GM18508 (cell line): ENCODE results near the gene IL9R.
"Not testable (repeated sequence)": the region's sequence is repeated elsewhere in the genome, so short reads cannot be mapped to it uniquely, and the experiment has no call there.

Experiments used
- ATAC-seq: cut with Tn5 transposase; IDR thresholded peaks from one replicate; pipeline ENCODE4 v1.9.1; 2021; ENCODE audit warnings: moderate number of reproducible peaks; ENCODE audit not compliant: insufficient read depth, unreplicated experiment

IL9R gene

DNA sequence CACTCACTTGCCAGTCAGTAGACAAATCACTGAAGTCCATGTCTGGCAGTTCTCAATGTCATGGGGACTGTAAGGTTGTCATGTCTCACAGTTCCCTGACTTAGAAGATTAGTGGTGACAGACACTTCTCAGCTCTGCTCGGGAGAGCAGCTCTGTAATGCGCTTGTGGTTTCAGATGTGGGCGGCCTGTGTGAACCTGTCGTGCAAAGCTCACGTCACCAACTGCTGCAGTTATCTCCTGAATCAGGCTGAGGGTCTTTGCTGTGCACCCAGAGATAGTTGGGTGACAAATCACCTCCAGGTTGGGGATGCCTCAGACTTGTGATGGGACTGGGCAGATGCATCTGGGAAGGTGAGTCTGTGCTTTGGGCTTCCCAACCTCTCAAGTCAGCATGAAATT is at the start of gene IL9R:
TSS of gene IL9R (plus strand) at position 261 of the 400 bp plus-strand sequence. CDS start at position 325, 64 bp downstream.
- no peak for ATAC-seq

DNA sequence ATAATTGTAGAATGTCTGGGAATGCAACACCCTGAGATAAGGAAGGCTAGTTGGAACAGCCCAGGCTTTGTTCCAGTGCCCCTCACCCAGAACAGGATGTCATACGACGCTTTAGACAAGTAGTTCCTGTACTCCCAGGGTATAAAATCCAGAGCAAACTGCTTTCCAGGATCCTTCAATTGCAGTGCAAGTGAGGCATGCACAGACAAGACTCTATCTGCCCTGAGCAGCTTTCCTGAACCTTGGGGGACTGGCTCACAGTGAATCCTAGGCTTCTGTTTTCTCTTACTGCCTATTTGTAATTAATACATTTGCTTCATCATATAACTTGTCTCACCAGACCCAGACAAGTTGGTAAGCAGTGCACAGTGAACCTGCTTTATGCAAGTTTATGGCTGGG is 48.4 kb upstream of the IL9R start:
- ATAC-seq: no peak

GRCh38 chrX:155951237-155951789 is 46.2 kb upstream of the IL9R start:
- ATAC-seq: no peak

DNA sequence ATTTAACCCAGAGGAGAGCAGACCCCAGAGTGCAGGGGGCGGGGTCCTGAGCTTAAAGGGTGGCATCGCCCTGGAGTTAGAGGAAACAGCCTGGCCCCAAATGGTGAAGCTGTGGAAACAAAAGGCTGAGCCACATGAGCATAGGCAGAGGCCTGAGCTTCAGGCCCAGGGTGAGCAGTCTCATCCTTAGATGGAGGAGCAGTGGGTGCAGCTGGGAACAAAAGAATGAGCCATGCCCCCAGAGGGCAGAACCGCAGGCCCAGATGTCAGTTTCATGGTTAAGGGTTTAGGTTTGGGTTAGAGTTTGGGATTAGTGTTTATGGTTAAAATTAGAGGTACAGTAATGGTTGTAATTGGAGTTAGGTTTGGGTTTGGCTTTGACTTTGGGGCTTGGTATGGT is 44.4 kb upstream of the IL9R start:
- no peak for ATAC-seq

DNA sequence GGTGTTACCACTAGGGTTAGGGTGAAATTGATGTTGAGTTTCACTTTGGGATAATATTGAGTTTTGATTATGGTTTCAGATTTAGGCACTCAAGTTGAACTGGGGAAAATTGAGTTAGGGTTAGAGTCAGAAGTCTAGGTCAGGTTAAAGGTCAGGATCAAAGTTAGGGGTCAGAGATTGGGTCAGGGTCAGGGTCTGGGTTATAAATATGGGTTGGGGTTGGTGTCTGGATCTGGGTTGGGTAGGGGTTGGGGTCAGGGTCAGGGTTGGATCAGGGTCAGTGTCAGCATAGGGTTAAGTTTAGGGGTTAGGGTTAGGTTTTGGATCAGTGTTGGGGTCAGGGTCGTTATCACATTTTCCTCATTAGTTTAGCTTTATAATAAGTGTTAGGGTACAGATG is 42.7 kb upstream of the IL9R start:
- no peak for ATAC-seq

GRCh38 chrX:155956099-155956498 is 41.4 kb upstream of the IL9R start:
- ATAC-seq: no peak

- ATAC-seq: no peak
Measured at GRCh38 chrX:155956649-155957048, 40.8 kb upstream of the IL9R start.

DNA sequence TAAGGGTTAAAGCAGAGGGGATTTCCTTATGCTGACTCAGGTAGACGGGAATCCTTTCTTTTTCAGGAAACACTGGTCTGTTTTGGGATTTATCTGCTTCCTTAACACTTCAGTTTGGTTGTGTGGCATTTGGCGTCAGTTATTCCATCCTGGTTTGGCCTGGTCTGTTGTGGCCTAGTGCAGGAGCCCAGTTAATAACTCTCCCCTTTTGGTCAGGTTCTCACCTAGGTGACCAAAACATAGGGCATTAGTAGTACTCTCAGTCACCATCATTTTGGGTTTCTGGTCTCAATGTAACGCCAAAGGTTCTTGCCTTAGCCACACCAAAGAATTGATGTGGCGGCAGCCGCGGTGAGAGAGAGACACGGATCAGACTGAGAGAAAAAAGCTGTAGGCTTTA is 39.7 kb upstream of the IL9R start:
- no peak for ATAC-seq

DNA sequence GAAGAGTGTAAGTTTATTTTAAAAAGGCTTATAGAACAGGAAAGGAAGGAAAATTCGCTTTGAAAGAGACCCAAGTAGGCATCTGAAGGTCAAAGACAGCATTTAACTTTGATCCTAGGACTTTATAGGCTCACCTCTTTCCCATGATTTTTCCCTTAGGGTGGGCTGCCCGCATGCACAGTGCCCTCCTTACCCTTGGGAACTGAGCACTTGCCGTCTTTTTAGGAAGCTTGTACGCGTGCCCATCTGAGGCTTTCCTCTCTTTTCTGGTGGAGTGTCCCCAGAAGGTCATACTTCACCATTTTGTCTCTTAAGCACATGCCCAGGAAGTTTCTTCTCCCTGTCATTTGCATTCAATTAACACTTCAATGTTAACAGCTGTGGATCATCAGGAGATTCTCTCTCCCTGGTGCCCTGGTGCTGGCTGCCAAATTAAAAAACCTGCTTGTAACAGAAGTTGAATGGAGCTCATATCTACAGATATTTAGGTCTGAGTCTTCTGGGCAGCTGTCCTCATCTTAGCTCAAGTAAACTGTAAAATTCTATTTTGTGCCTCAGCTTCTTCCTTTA is 38.4 kb upstream of the IL9R start:
- ATAC-seq: no peak

DNA sequence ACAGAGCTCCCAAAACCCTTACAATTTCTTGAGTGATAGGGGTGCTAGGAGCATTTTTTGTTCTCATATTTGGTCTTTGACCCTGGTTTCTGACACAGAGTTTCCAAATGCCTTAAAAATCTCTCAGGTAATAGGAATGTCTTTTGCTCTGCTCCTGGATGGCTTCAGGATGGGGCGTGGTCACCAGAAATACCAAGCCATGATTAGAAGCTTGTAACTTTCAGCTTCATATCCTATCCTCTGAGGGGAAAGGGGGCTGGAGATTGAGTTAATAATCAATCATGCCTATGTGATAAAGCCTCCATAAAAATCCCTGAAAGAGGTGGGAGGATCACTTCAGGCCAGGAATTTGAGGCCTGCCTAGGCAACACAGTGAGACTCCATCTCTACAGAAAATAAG is 34.6 kb upstream of the IL9R start:
- ATAC-seq: no peak

DNA sequence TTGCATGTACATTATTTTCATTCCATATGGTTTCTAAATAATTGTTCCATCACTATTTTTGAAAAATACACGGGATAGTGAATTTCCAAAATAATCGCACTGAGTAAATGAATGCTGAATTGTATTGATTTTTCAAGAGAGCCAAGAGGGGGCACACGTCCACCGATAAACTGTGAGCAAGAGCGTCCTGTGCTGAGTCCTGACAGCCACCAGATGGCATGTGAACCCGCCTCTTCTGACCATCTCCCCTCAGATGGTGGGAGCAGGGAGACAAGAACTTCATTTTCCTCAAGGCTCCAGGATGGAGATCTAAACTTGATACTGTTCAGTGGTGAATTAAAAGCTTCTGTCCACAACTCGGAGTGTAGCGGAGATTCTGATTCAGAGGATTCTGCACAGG is 30.6 kb upstream of the IL9R start:
- no peak for ATAC-seq

DNA sequence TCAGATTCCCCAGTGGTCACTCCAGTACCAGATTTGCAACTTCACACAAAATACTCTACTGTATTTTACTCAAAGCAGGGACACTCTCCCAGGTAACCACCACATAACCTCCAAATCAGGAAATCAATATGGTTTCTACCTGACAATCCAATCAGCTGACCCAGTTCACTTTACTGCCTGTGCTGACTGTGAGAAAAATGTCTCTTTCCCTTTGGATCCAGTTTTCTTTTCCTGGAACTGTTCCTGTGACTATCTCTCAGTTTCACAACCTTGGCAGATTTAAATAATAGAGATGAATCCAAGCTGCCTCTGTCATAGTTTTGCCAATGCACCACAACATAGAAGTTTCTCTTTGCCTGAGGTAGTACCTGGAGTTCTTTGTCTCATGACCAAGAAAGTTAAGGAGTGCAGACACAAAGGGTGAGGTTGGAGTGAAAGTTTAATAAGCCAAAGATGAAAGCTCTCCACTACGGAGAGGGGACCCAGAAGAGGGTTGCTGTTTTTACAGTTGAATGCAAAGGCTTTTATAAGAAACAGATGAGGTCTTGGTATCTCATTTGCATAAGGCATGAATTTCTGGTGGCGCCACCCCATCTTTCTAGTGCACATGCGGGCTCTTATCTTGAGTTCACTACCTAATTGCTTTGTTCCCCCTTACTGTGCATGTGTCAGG is 29.7 kb upstream of the IL9R start:
- ATAC-seq: no peak

GRCh38 chrX:155968326-155968661 is 29.2 kb upstream of the IL9R start:
- ATAC-seq: no peak

DNA sequence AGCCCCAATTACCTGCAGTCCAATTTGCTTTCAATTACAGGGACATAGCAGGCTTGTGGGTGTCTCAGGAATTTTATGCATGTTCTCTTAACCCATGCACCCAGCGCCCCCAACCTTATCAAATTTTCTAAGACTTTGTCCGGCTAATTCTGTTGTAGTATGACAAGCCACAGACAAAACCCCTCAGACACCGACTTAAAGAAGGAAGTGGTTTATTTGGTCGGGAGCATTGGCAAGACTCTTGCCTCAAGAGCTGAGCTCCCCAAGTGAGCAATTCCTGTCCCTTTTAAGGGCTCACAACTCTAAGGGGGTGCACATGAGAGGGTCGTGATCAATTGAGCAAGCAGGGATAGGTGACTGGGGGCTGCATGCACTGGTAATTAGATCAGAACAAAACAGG is 28.7 kb upstream of the IL9R start:
- ATAC-seq: no peak

DNA sequence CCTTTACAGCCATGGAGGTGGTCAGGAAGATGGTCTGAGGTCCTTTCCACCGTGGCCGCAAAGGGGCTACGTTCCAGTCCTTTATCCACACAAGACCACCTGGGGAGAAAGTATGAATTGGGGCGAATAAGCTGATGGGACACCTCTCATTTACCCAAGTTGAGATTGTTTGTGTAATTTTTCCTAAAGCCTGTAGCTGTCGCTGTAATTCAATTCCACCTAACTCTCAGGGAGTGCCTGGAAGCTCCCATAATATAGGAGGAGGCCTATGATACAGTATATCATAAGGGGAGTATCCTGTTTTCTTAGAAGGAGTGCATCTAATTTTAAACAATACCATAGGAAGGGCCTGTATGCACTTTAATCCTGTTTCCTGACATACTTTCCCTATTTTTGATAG is 25.8 kb upstream of the IL9R start:
- not testable (repeated sequence) for ATAC-seq

DNA sequence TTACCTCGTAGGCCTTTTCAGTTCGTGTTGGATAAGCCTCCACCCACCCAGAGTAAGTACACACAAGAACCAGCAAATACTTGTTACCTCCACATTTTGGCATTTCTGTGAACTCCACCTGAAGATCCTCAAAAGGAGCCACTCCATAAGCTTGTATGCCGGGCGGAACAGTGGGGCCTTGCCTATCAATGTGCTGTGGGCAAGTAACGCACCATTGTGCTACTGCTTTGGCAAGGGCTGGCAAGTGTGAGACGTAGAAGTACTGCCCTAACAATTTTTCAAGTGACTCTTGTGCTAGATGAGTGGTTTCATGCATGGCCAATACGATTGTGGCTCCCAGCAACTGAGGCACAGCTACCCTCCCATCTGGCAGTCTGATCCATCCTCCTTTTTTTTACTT is 25.3 kb upstream of the IL9R start:
- ATAC-seq: not testable (repeated sequence)

- no peak for ATAC-seq
Measured at GRCh38 chrX:155983326-155983725, 14.2 kb upstream of the IL9R start.

- no peak for ATAC-seq
Measured at GRCh38 chrX:155985208-155985607, 12.3 kb upstream of the IL9R start.

GRCh38 chrX:155986995-155987394 is 10.5 kb upstream of the IL9R start:
- ATAC-seq: not testable (repeated sequence)

- no peak for ATAC-seq
Measured at GRCh38 chrX:155988859-155989258, 8.6 kb upstream of the IL9R start.

GRCh38 chrX:155993421-155993820 is 4.1 kb upstream of the IL9R start:
- ATAC-seq: no peak

GRCh38 chrX:155995321-155995875 is 2.1 kb upstream of the IL9R start:
- no peak for ATAC-seq
